ENCODE data around the gene TTC22. TPM values are rescaled to one million over a fixed set of nuclear protein-coding genes. Genes with fewer than 3 reads are reported as not detected.

TTC22 gene
- total RNA-seq, 1 experiment from 2014 or later = 0.63 TPM

GRCh38 chr1:54836594-54836993, 35.5 kb upstream of the TTC22 start (continued):
- no peak for TF ChIP-seq ZNF263 (CRISPR knock-in tag; IDR thresholded peaks at IDR 0.05; ENCODE audit: low read depth)

DNA sequence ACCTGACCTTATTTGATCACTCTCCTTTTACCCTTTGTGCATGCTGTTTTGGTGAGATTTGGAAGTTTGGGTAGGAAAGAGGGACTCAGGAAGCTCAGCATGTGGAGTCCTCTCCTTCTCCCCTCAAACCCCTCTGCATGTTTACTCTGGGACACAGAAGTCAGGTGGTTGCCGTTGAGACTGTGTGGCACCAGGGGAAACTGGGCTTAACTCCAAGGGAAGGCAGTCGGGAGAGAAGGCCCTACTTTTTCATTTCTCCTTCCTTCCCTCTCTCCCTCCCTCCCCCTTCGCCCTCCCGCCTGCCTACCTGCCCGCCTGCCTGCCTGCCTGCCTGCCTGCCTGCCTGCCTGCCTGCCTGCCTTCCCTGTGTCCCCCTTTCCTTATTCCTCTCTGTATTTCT, 34.8 kb upstream of the TTC22 start:
- H3K4me3 Mint-ChIP-seq = no peak overlapping the region
- ChIA-PET POLR2A (no interaction called here), CTCF (interaction anchor here (1.3 kb wide), 1 partner anchor 186 kb away, joined by 6 read pairs; no protein-coding TSS in a partner anchor)
- no peak for DNase-seq (ENCODE audit: low spot score)
- TF ChIP-seq CREM (CRISPR knock-in tag; IDR thresholded peaks at IDR 0.05) (no peak), NR3C1 (CRISPR knock-in tag; conservative IDR thresholded peaks at IDR 0.05; ENCODE audit: low read depth) (no peak), E2F1 (CRISPR knock-in tag; IDR thresholded peaks at IDR 0.05) (no peak), ZNF416 (CRISPR knock-in tag; IDR thresholded peaks at IDR 0.05) (no peak), PREB (CRISPR knock-in tag; IDR thresholded peaks at IDR 0.05; ENCODE audit: borderline replicate concordance) (no peak), MXD4 (CRISPR knock-in tag; IDR thresholded peaks at IDR 0.05; ENCODE audit: borderline replicate concordance) (no peak), ZBTB21 (CRISPR knock-in tag; IDR thresholded peaks at IDR 0.05; ENCODE audit: borderline replicate concordance) (no peak), JUN (CRISPR knock-in tag; IDR thresholded peaks at IDR 0.05) (no peak), RORB (CRISPR knock-in tag; IDR thresholded peaks at IDR 0.05) (no peak), SMAD3 (CRISPR knock-in tag; IDR thresholded peaks at IDR 0.05; ENCODE audit: borderline replicate concordance) (no peak), ATF2 (CRISPR knock-in tag; IDR thresholded peaks at IDR 0.05; ENCODE audit: borderline replicate concordance, low read depth) (no peak), NFE2L1 (CRISPR knock-in tag; IDR thresholded peaks at IDR 0.05) (no peak), IRF1 (CRISPR knock-in tag; IDR thresholded peaks at IDR 0.05) (no peak), GTF2I (CRISPR knock-in tag; conservative IDR thresholded peaks at IDR 0.05) (no peak), ZNF425 (CRISPR knock-in tag; conservative IDR thresholded peaks at IDR 0.05) (no peak), MYBL2 (CRISPR knock-in tag; IDR thresholded peaks at IDR 0.05) (no peak)
- TF ChIP-seq, protein P1, sequence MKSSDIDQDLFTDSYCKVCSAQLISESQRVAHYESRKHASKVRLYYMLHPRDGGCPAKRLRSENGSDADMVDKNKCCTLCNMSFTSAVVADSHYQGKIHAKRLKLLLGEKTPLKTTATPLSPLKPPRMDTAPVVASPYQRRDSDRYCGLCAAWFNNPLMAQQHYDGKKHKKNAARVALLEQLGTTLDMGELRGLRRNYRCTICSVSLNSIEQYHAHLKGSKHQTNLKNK (CRISPR knock-in tag; IDR thresholded peaks at IDR 0.05) = no peak
- ATAC-seq = no peak
- H3K27ac Mint-ChIP-seq = no peak overlapping the region
- no peaks in the 10 kb centered on the region for H3K36me3 Mint-ChIP-seq
- no peaks in the 10 kb centered on the region for H3K9me3 Mint-ChIP-seq
- H3K4me1 Mint-ChIP-seq = peaks cover 4% of the 10 kb centered on the region; the same call in 1 of the 2 replicates
- peaks cover 4% of the 10 kb centered on the region for H3K27me3 Mint-ChIP-seq (ENCODE audit: low read depth)
